ENCODE measurements around the gene DAPK2.

Gene DAPK2

DNA sequence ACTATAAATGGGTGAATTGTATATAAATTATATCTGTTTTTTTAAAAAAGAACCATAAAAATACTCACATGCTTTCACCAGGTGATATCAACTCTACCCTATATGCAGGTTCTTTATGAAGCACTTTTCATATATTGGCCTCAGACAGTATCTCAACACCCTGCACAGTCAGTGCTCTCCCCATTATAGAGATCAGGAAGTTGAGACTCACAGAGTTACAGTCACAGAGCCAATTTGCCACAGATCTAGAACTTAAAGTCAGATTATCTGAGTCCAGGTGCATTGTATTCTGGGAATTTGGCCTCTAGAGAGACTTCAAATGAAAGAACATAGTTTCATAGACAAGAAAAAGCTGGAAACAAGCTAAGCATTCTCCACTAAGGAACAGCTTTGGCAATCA lies 38.1 kb downstream of the DAPK2 start:
- no peak overlapping the region for H3K4me3 Mint-ChIP-seq
- H3K27me3 Mint-ChIP-seq (ENCODE audit: low read depth) = no peaks in the 10 kb centered on the region
- no peak overlapping the region for H3K27ac Mint-ChIP-seq
- no peaks in the 10 kb centered on the region for H3K9me3 Mint-ChIP-seq
- DNase-seq (ENCODE audit: low spot score) = no peak
- no peaks in the 10 kb centered on the region for H3K36me3 Mint-ChIP-seq (ENCODE audit: low read depth)
- peaks cover 56% of the 10 kb centered on the region for H3K4me1 Mint-ChIP-seq (ENCODE audit: low read depth)

DNA sequence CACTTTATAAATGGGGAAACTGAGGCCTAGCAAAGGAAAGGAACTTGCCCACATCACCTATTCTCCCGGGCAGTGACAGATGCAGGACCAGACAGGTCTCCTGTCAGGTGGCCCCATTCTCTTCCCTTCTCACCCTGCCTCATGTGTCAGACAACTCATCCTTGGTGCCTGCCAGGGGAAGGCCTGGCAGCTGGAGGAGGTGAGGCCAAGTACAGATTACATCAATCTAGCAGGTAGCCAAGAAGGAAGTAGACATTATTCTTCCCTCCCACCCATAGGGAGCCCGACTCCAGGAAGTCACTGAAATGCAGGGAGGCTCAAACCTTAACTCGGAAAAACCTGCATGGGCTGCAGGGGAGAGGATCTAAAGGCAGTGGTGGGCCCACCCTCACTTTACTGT lies 39.6 kb downstream of the DAPK2 start:
- no peak overlapping the region for H3K27ac Mint-ChIP-seq
- H3K9me3 Mint-ChIP-seq = no peaks in the 10 kb centered on the region
- DNase-seq (ENCODE audit: low spot score) = no peak
- no peaks in the 10 kb centered on the region for H3K36me3 Mint-ChIP-seq (ENCODE audit: low read depth)
- no peak overlapping the region for H3K4me3 Mint-ChIP-seq
- peaks cover 45% of the 10 kb centered on the region for H3K4me1 Mint-ChIP-seq (ENCODE audit: low read depth)
- H3K27me3 Mint-ChIP-seq (ENCODE audit: low read depth) = no peaks in the 10 kb centered on the region

DNA sequence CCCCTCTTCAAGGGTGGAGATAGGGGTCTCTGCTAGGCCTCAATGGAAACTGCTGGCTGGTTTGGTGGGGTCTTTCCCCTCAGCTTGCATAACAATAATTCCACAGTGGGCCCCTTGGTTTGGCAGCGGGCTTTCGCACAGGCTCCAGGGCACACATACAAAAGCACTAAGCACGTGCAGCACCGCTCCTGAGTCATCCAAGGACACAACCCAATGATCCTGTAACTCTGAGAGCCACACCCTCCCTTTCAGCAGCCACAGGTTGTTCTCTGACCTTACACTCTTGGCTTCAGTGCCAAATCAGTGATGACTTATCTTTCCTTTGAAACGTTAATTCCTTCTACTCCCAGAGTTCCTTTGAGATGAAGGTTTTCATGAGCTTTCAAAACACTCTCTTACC lies 41.7 kb downstream of the DAPK2 start:
- DNase-seq (ENCODE audit: low spot score) = no peak
- Mint-ChIP-seq H3K27ac (no peak overlapping the region), H3K36me3 (ENCODE audit: low read depth) (no peaks in the 10 kb centered on the region), H3K4me1 (ENCODE audit: low read depth) (peaks cover 31% of the 10 kb centered on the region), H3K4me3 (no peak overlapping the region), H3K9me3 (no peaks in the 10 kb centered on the region), H3K27me3 (ENCODE audit: low read depth) (peaks cover 4% of the 10 kb centered on the region)

DNA sequence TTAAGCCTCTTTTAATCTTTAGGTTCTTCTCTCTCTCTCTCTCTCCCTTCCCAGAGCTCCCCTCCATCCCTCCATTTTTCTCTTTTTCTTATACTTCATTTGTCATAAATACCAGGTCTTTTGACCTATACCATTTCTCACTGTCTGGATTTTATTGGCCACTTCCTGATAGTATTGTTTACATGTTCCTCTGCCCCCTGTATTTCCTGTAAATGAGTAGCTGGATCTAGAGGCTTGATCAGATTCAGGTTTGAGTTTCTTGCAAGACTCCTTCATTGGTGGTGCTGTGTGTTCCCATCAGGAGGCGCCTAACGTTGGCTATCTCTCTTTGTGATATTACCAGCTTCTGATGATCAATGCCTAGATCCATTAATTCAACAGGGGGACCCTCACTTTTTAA lies 42.2 kb downstream of the DAPK2 start:
- H3K27ac Mint-ChIP-seq = no peak overlapping the region

DNA sequence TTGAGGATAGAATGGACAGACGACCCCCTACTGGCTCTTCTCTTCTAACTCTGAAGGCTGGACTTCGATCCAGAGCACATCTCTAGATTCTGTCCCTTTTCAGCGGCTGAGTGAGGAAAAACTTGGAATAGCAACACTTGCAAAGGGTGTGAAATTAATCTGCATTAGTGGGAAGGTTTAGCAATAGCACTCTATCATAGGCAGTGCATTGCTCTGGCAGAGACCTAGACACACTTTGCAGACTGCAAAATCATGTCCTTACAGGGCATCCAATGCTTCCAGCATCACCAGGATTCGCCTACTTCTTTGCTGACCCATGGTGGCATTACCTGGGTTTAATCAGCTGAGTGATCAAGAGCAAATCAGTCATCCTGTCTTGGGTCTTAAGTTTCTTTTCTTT lies 43.1 kb downstream of the DAPK2 start:
- Mint-ChIP-seq H3K27ac (no peak overlapping the region), H3K9me3 (no peaks in the 10 kb centered on the region), H3K27me3 (ENCODE audit: low read depth) (peaks cover 4% of the 10 kb centered on the region), H3K36me3 (ENCODE audit: low read depth) (no peaks in the 10 kb centered on the region), H3K4me3 (no peak overlapping the region), H3K4me1 (ENCODE audit: low read depth) (peaks cover 29% of the 10 kb centered on the region)
- DNase-seq (ENCODE audit: low spot score) = no peak

More for the DNA sequence above, 42.2 kb downstream of the DAPK2 start:
- DNase-seq (ENCODE audit: low spot score) = no peak
- H3K9me3 Mint-ChIP-seq = no peaks in the 10 kb centered on the region
- H3K27me3 Mint-ChIP-seq (ENCODE audit: low read depth) = peaks cover 4% of the 10 kb centered on the region
- no peaks in the 10 kb centered on the region for H3K36me3 Mint-ChIP-seq (ENCODE audit: low read depth)
- no peak overlapping the region for H3K4me3 Mint-ChIP-seq
- peaks cover 30% of the 10 kb centered on the region for H3K4me1 Mint-ChIP-seq (ENCODE audit: low read depth)

DNA sequence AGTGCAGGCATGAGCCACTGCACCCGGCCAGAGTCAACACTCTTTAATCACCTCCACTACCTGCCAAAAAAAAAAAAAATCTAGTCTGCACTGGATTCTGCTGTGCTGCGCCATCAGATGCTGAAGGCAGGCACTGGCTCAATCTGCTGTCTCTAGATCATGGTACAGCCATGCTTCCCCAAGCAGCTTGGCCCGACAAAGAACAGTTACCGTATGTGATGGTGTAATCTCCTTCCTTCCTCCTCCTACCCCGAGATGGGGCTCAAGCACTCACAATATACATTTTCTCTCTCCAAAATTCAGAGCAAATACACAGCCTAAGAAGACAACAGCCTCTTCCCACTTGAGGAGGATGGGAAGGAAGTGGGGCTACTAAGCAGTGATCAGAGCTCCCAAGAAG lies 45.1 kb downstream of the DAPK2 start:
- no peaks in the 10 kb centered on the region for H3K36me3 Mint-ChIP-seq (ENCODE audit: low read depth)
- H3K4me1 Mint-ChIP-seq (ENCODE audit: low read depth) = peaks cover 37% of the 10 kb centered on the region
- peaks cover 4% of the 10 kb centered on the region for H3K27me3 Mint-ChIP-seq (ENCODE audit: low read depth)
- no peak for DNase-seq (ENCODE audit: low spot score)
- H3K4me3 Mint-ChIP-seq = no peak overlapping the region
- no peaks in the 10 kb centered on the region for H3K9me3 Mint-ChIP-seq
- H3K27ac Mint-ChIP-seq = no peak overlapping the region

DNA sequence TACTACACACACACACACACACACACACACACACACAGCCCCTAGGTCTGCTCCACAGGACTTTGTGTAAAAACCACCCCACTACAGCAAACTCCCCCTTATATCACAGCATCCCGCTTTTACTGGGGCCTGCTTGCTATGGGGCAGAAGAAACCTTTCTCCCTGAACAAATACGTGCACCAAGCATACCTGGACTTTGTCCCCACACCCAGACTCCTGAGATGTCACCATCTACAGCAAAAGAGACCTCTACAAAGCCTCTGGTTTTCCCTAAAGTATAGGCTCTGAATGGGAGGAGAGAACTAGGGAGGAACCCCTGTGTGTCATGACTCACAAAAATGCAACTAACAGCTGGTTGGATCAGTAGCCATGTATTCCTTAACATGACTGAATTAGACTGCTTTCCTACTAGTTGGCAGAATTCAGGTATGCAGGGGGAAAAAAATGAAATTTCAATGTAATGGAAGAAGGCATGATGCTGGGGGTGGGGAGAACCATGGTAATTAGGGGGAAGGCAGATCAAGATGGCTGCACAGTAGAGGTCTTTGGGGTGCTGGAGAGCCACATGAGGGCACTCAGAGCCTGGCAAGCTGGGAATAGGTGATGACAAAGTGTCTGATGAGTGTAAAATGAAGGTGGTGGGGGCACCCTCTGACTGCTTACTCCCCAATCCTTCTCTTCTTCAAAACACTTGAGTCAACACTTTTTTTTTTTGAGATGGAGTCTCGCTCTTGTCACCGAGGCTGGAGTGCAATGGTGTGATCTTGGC lies 45.9 kb downstream of the DAPK2 start:
- no peaks in the 10 kb centered on the region for H3K36me3 Mint-ChIP-seq (ENCODE audit: low read depth)
- DNase-seq (ENCODE audit: low spot score) = no peak
- H3K4me3 Mint-ChIP-seq = no peak overlapping the region
- no peaks in the 10 kb centered on the region for H3K9me3 Mint-ChIP-seq
- no peak overlapping the region for H3K27ac Mint-ChIP-seq
- peaks cover 42% of the 10 kb centered on the region for H3K4me1 Mint-ChIP-seq (ENCODE audit: low read depth)
- H3K27me3 Mint-ChIP-seq (ENCODE audit: low read depth) = peaks cover 4% of the 10 kb centered on the region

DNA sequence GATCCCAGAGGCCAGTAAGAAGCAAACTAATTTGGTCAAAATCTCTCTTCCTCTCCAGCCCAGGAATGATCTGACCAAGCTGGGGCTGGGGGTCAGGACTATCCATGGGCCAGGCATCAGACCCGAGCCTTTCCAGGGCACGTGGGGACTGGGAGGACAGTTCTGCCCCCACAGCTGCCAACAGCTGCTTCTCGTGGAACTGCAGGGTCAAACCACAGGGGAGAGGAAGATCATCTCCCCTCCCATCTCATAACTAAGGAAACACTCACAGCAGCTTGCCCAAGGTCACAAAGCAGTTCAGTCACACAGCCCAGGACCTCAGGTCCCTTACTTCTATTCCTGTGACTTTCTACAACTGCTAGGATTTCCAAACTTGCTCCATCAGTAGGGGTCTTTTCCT lies 47.1 kb downstream of the DAPK2 start:
- Mint-ChIP-seq H3K27me3 (ENCODE audit: low read depth) (peaks cover 4% of the 10 kb centered on the region), H3K4me1 (ENCODE audit: low read depth) (peaks cover 34% of the 10 kb centered on the region), H3K4me3 (no peak overlapping the region), H3K27ac (no peak overlapping the region), H3K36me3 (ENCODE audit: low read depth) (no peaks in the 10 kb centered on the region), H3K9me3 (no peaks in the 10 kb centered on the region)
- DNase-seq (ENCODE audit: low spot score) = no peak

DNA sequence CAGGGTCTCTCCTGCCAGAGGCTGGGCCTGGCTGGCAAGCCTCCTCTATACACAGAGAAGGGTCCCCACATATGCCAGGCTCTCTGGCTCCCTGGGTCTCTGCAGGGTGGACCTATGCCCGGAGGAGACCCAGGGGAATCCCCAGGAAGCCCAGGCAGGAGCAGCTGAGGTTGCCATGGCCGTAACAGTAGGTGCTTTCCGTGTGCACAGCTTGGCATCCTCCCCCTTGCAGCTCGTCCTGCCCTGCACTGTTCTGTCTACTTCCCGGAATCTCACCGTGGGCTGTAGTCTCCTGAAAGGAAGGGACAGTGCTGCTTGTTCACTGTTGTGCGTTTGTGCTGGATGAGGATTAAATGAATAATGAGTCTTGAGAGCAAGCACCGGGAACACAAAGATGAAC lies 47.8 kb downstream of the DAPK2 start:
- Mint-ChIP-seq H3K9me3 (no peaks in the 10 kb centered on the region), H3K4me3 (no peak overlapping the region), H3K27me3 (ENCODE audit: low read depth) (peaks cover 4% of the 10 kb centered on the region), H3K27ac (no peak overlapping the region), H3K4me1 (ENCODE audit: low read depth) (peaks cover 31% of the 10 kb centered on the region), H3K36me3 (ENCODE audit: low read depth) (no peaks in the 10 kb centered on the region)
- DNase-seq (ENCODE audit: low spot score) = no peak

DNA sequence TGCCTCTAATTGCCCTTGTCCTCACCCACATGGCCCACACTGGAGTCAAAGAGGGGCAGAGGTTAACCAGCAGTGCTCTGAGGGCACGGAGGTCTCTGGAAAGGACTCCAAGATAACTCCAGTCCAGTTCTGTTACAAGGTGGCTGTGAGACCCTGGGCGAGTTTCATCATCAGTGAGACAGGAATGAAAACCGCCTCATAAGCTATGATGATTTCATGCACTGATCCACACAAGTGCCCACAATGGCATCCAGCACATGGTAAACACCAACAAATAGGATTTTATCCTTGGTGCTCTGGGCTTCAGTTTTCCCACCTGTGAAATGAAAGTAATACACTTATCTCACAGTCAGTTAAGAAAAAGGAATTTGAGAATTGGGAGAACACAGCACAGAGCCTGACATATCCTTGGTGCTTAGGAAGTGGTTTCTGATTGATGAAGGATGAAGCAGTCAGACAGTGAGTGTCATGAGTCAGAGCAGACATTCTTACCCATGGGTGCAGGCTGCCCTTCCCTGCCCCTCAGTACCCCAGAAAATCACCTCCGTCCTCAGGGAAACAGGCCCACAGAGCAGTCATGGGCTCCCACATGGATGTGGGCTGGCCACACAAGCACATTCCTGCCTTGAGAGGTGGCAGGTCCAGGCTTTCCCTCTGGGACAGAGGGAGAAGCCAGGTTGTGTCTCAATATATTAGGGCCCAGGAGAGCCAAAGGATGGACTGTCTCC lies 48.4 kb downstream of the DAPK2 start:
- H3K4me3 Mint-ChIP-seq = no peak overlapping the region
- H3K27me3 Mint-ChIP-seq (ENCODE audit: low read depth) = peaks cover 4% of the 10 kb centered on the region
- no peaks in the 10 kb centered on the region for H3K36me3 Mint-ChIP-seq (ENCODE audit: low read depth)
- H3K9me3 Mint-ChIP-seq = no peaks in the 10 kb centered on the region
- DNase-seq (ENCODE audit: low spot score) = no peak
- peaks cover 31% of the 10 kb centered on the region for H3K4me1 Mint-ChIP-seq (ENCODE audit: low read depth)
- H3K27ac Mint-ChIP-seq = no peak overlapping the region

DNA sequence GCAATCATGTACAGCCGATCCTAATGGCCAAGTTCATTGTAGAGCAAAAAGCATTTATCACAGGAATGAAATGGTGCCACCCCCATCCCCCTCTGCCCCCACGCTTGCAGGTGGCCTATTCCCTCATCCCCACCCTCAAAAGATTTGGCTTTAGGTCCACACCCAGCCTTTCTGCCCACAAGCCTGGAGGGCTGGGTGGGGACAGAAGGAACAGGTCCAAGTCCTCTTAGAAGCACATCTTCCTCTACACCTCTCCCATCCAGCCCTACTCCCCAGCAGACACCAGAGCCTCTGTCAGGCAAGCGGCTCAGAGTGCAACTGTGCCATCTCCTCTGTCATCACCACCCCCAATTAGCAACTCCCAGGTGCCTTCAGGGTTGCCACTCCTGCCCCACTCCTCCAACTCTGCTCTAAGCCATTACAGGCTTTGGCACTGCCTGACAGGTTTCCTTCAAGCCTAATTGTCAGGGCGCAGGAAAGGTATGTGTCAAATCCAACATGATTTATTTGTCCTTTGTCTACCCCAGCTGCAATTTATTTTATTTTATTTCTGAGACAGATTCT lies 49.4 kb downstream of the DAPK2 start:
- H3K4me3 Mint-ChIP-seq = no peak overlapping the region
- no peaks in the 10 kb centered on the region for H3K9me3 Mint-ChIP-seq
- H3K36me3 Mint-ChIP-seq (ENCODE audit: low read depth) = no peaks in the 10 kb centered on the region
- H3K27me3 Mint-ChIP-seq (ENCODE audit: low read depth) = peaks cover 4% of the 10 kb centered on the region
- peaks cover 33% of the 10 kb centered on the region for H3K4me1 Mint-ChIP-seq (ENCODE audit: low read depth)
- no peak overlapping the region for H3K27ac Mint-ChIP-seq
- no peak for DNase-seq (ENCODE audit: low spot score)

DNA sequence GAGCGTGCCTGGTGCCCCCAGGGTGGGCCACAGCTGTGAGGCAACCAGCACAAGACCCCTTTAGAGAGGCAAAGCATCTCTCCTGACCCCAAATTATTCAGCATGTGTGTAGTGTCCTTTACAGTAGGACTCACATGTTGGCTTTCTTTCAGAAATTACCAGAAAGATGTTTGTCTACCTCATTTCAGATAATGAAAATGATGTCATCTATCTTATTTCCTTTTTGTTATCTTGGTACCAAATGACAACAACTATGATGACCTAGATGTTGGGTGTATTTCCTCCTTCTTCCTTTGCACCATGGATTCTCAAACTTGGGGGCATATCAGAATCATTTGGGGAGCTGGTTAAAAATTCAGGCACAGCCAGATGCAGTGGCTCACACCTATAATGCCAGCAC lies 50.5 kb downstream of the DAPK2 start:
- DNase-seq (ENCODE audit: low spot score) = no peak
- Mint-ChIP-seq H3K4me1 (ENCODE audit: low read depth) (peaks cover 31% of the 10 kb centered on the region), H3K4me3 (no peak overlapping the region), H3K27ac (no peak overlapping the region), H3K27me3 (ENCODE audit: low read depth) (peaks cover 4% of the 10 kb centered on the region), H3K9me3 (no peaks in the 10 kb centered on the region), H3K36me3 (ENCODE audit: low read depth) (no peaks in the 10 kb centered on the region)

DNA sequence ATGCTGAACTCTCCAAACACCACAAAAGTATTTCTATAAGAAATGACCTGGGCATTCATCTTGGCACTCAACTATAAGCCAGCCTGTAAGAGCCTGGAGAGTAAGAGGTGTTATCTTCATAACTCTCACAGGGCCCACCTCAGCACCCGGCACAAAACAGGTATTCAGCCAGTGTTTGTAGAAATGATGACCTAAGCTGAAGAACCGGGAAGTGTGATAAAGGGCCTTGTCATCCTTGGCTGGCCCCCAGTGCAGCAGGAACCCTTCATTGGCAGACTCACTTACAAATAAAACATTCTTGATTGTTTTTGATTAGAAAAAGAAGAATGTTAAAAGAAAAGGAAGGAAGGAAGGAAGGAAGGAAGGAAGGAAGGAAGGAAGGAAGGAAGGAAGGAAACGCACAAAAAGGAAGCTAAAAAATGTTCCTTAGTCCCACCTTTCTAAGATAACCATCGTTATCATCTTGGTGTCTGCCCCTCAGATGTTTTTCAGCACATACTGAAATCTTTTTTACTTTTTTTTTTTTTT lies 52.1 kb downstream of the DAPK2 start:
- no peak overlapping the region for H3K4me3 Mint-ChIP-seq
- no peaks in the 10 kb centered on the region for H3K27me3 Mint-ChIP-seq (ENCODE audit: low read depth)
- H3K9me3 Mint-ChIP-seq = no peaks in the 10 kb centered on the region
- no peak overlapping the region for H3K27ac Mint-ChIP-seq
- peaks cover 28% of the 10 kb centered on the region for H3K4me1 Mint-ChIP-seq (ENCODE audit: low read depth)
- no peak for DNase-seq (ENCODE audit: low spot score)
- H3K36me3 Mint-ChIP-seq (ENCODE audit: low read depth) = no peaks in the 10 kb centered on the region

DNA sequence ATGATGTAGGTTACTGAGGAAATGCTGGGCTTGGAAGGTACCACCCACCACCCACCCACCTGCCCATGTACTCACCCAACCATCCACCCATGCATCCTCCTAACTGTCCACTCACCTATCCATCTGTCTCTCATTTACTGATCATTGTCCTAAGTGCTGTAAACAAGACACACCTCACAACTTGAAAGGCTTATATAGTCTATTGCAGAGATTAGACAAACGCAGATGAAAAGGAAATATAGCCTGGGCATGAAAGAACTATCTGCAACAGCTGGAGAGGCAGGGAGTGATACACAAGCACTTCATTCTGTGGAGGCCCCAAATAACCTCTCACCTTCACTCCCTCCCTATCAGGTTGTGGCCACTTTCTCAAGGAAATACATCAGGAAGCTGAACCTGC lies 54.0 kb downstream of the DAPK2 start:
- Mint-ChIP-seq H3K36me3 (ENCODE audit: low read depth) (no peaks in the 10 kb centered on the region), H3K27me3 (ENCODE audit: low read depth) (no peaks in the 10 kb centered on the region), H3K4me3 (no peak overlapping the region), H3K4me1 (ENCODE audit: low read depth) (peaks cover 13% of the 10 kb centered on the region), H3K9me3 (no peaks in the 10 kb centered on the region), H3K27ac (no peak overlapping the region)
- no peak for DNase-seq (ENCODE audit: low spot score)
